Breast epithelium (tissue), 3 donors: ENCODE results near the gene RFC2.
"Not testable (repeated sequence)": the region's sequence is repeated elsewhere in the genome, so short reads cannot be mapped to it uniquely, and the experiment has no call there.

Experiments used
- CTCF ChIP-seq, 3 donors: fragments of 450-650 bp; IDR thresholded peaks; one replicate each; pipeline ENCODE4 v1.5.1; 2016 to 2017; ENCODE audit warnings: antibody characterized with exemption in 3 of 3, mild to moderate bottlenecking in 3 of 3, moderate library complexity in 3 of 3
- POLR2AphosphoS5 ChIP-seq, 3 donors: sonication (generic); formaldehyde crosslinking; IDR thresholded peaks; one replicate each; pipeline ENCODE4 v1.6.1; 2017; ENCODE audit warnings: antibody characterized with exemption in 3 of 3

GRCh38 chr7:74195968-74196654 is 58.1 kb downstream of the RFC2 start:
- not testable (repeated sequence) for TF ChIP-seq POLR2AphosphoS5, CTCF (IDR thresholded peaks at IDR 0.05)
